Kasumi-1 (cell line): ENCODE results near the gene COL19A1.
"Not testable (repeated sequence)": the region's sequence is repeated elsewhere in the genome, so short reads cannot be mapped to it uniquely, and the experiment has no call there.

Experiments used
- DNase-seq, 2 experiments: peaks; one replicate each; lab custom pipeline; 2025; lab: John Stamatoyannopoulos, UW

Gene COL19A1

GRCh38 chr6:69866351-69866769 lies at the start of gene COL19A1:
COL19A1 (plus strand) TSS chr6:69866556; CDS start chr6:69879568, 13,012 bp downstream.
- peak in 1 of 2 experiments; percentile 19 for DNase-seq

GRCh38 chr6:69816569-69816968 lies 49.8 kb upstream of the COL19A1 start:
- no peak for DNase-seq

- no peak for DNase-seq
These were observed 49.0 kb upstream of the COL19A1 start for GRCh38 chr6:69817358-69817757.

- DNase-seq, result no peak
These were observed 48.0 kb upstream of the COL19A1 start for GRCh38 chr6:69818223-69818930.

GRCh38 chr6:69819138-69819537 lies 47.2 kb upstream of the COL19A1 start:
- DNase-seq, result no peak

GRCh38 chr6:69820018-69820417 lies 46.3 kb upstream of the COL19A1 start:
- no peak for DNase-seq

GRCh38 chr6:69820438-69820837 lies 45.9 kb upstream of the COL19A1 start:
- DNase-seq, result no peak

- DNase-seq, result not testable (repeated sequence)
These were observed 42.0 kb upstream of the COL19A1 start for GRCh38 chr6:69824355-69824754.

- DNase-seq, result no peak
These were observed 40.5 kb upstream of the COL19A1 start for GRCh38 chr6:69825904-69826303.

GRCh38 chr6:69827276-69827893 lies 39.0 kb upstream of the COL19A1 start:
- DNase-seq, result no peak

GRCh38 chr6:69832558-69832957 lies 33.8 kb upstream of the COL19A1 start:
- no peak for DNase-seq

GRCh38 chr6:69835414-69836179 lies 30.8 kb upstream of the COL19A1 start:
- DNase-seq, result peak; percentile 85 to 94

- no peak for DNase-seq
These were observed 24.5 kb upstream of the COL19A1 start for GRCh38 chr6:69841862-69842261.

GRCh38 chr6:69843189-69843588 lies 23.2 kb upstream of the COL19A1 start:
- DNase-seq, result no peak

GRCh38 chr6:69846312-69846711 lies 20.0 kb upstream of the COL19A1 start:
- no peak for DNase-seq

- no peak for DNase-seq
These were observed 19.4 kb upstream of the COL19A1 start for GRCh38 chr6:69846770-69847491.

GRCh38 chr6:69847492-69847788 lies 18.9 kb upstream of the COL19A1 start:
- DNase-seq, result no peak

- no peak for DNase-seq
These were observed 17.8 kb upstream of the COL19A1 start for GRCh38 chr6:69848552-69848951.

- DNase-seq, result no peak
These were observed 13.7 kb upstream of the COL19A1 start for GRCh38 chr6:69852706-69853105.

GRCh38 chr6:69861986-69862385 lies 4.4 kb upstream of the COL19A1 start:
- no peak for DNase-seq

- DNase-seq, result no peak
These were observed 2.6 kb upstream of the COL19A1 start for GRCh38 chr6:69863766-69864165.

GRCh38 chr6:69865126-69865525 lies 1.2 kb upstream of the COL19A1 start:
- DNase-seq, result no peak
